Measurements from ENCODE around the gene RCAN2.

Gene RCAN2

DNA sequence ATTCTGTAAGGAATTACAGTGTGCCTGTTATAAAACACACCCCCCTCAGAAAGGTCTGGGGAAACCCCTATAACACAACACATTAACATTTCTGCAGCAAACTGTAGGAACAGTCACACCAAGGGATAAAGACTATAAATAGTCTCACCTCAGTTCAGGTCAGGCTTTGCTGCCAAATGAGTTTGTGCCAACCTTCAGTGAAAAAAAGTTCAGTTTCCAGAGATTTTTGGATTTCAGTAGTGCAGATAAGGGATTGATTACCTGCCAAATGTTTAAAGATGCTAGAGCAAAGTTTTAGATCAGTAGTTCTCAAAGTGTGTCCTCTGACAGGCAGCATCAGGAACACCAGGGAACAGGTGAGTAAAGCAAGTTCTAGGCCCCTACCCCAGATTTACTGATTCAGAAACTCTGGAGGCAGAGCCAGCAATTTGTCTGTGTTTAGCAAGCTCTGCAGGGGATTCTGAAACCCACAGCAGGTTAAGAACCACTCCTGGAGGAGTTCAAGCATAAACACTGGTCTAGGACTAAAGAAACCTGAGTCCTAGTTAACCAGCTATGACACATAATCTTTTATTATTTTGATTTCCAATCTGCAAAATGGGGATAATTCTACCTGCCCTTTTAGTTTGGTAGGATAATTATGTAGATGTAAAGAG is 111.0 kb downstream of the RCAN2 start:
- H2AFZ ChIP-seq (ENCODE audit: low read length), result no peak overlapping the region
- H3K14ac ChIP-seq (ENCODE audit: low read length), result no peak overlapping the region
- H3K4ac ChIP-seq (ENCODE audit: low read length), result no peak overlapping the region
- H3K9ac ChIP-seq (ENCODE audit: low read depth, low read length, poor library complexity), result no peak overlapping the region
- peaks cover 0 to 7% of the 10 kb centered on the region in 2 donors for H3K4me1 ChIP-seq (ENCODE audit: control insufficient read depth in 2 of 2, insufficient read depth in 1 of 2, low read depth in 1 of 2, low read length in 2 of 2)
- H2BK15ac ChIP-seq (ENCODE audit: low read length), result no peak overlapping the region
- H2AK5ac ChIP-seq (ENCODE audit: low read depth, low read length), result no peak overlapping the region
- H2BK12ac ChIP-seq (ENCODE audit: low read length), result no peak overlapping the region
- H3K79me1 ChIP-seq (ENCODE audit: low read depth, low read length), result no peaks in the 10 kb centered on the region
- no peak for DNase-seq (ENCODE audit: low spot score)
- no peaks in the 10 kb centered on the region for H3K27me3 ChIP-seq (ENCODE audit: control insufficient read depth in 3 of 3, insufficient read depth in 3 of 3, low read depth in 1 of 3, low read length in 3 of 3)
- no peak overlapping the region for H3K4me3 ChIP-seq (ENCODE audit: low read length in 2 of 2)
- H3K23ac ChIP-seq (ENCODE audit: low read depth, low read length, poor library complexity), result no peak overlapping the region
- no peak overlapping the region for H4K8ac ChIP-seq (ENCODE audit: low read depth, low read length)
- H3K36me3 ChIP-seq (replicated peaks in 1 of 2; ENCODE audit: control insufficient read depth in 2 of 2, insufficient read depth in 2 of 2, low read length in 2 of 2), result no peaks in the 10 kb centered on the region
- no peak overlapping the region for H2BK5ac ChIP-seq (ENCODE audit: low read length)
- H3K9me3 ChIP-seq (replicated peaks in 1 of 2; ENCODE audit: control insufficient read depth in 2 of 2, insufficient read depth in 1 of 2, low read depth in 1 of 2, low read length in 2 of 2), result no peaks in the 10 kb centered on the region
- H4K91ac ChIP-seq (ENCODE audit: low read depth, low read length, poor library complexity), result no peak overlapping the region
- H3K18ac ChIP-seq (ENCODE audit: low read length), result no peak overlapping the region
- no peak overlapping the region for H3K4me2 ChIP-seq (ENCODE audit: insufficient read depth, low read length, poor library complexity, severe bottlenecking)
- H3K27ac ChIP-seq (replicated peaks; ENCODE audit: low read length), result no peak overlapping the region
- H2BK120ac ChIP-seq (ENCODE audit: low read depth, low read length), result no peak overlapping the region

- Histone ChIP-seq H3K36me3 (replicated peaks in 1 of 2; ENCODE audit: control insufficient read depth in 2 of 2, insufficient read depth in 2 of 2, low read length in 2 of 2) (no peaks in the 10 kb centered on the region), H3K4ac (ENCODE audit: low read length) (no peak overlapping the region), H3K18ac (ENCODE audit: low read length) (no peak overlapping the region), H4K8ac (ENCODE audit: low read depth, low read length) (no peak overlapping the region), H3K9me3 (replicated peaks in 1 of 2; ENCODE audit: control insufficient read depth in 2 of 2, insufficient read depth in 1 of 2, low read depth in 1 of 2, low read length in 2 of 2) (no peaks in the 10 kb centered on the region), H2BK12ac (ENCODE audit: low read length) (no peak overlapping the region), H3K4me1 (ENCODE audit: control insufficient read depth in 2 of 2, insufficient read depth in 1 of 2, low read depth in 1 of 2, low read length in 2 of 2) (peaks cover 0 to 6% of the 10 kb centered on the region in 2 donors), H3K23ac (ENCODE audit: low read depth, low read length, poor library complexity) (no peak overlapping the region), H3K4me2 (ENCODE audit: insufficient read depth, low read length, poor library complexity, severe bottlenecking) (no peak overlapping the region), H2BK15ac (ENCODE audit: low read length) (no peak overlapping the region), H3K27ac (replicated peaks; ENCODE audit: low read length) (no peak overlapping the region), H2BK120ac (ENCODE audit: low read depth, low read length) (no peak overlapping the region), H2AK5ac (ENCODE audit: low read depth, low read length) (no peak overlapping the region), H2BK5ac (ENCODE audit: low read length) (no peak overlapping the region), H4K91ac (ENCODE audit: low read depth, low read length, poor library complexity) (no peak overlapping the region), H3K4me3 (ENCODE audit: low read length in 2 of 2) (no peak overlapping the region), H2AFZ (ENCODE audit: low read length) (no peak overlapping the region), H3K14ac (ENCODE audit: low read length) (no peak overlapping the region), H3K9ac (ENCODE audit: low read depth, low read length, poor library complexity) (no peak overlapping the region), H3K27me3 (ENCODE audit: control insufficient read depth in 3 of 3, insufficient read depth in 3 of 3, low read depth in 1 of 3, low read length in 3 of 3) (no peaks in the 10 kb centered on the region), H3K79me1 (ENCODE audit: low read depth, low read length) (no peaks in the 10 kb centered on the region)
- WGBS, 2 donors (ENCODE audit: extremely low coverage in 2 of 2, insufficient read length in 2 of 2, insufficient replicate concordance in 1 of 2), result no CpG with 5 or more reads among the region's 2 CpGs
- DNase-seq (ENCODE audit: low spot score), result no peak
Measured at GRCh38 chr6:46378882-46379416, 112.3 kb downstream of the RCAN2 start.

GRCh38 chr6:46378161-46378881 is 112.9 kb downstream of the RCAN2 start:
- H3K27ac ChIP-seq (replicated peaks; ENCODE audit: low read length), result no peak overlapping the region
- peaks cover 0 to 3% of the 10 kb centered on the region in 2 donors for H3K4me1 ChIP-seq (ENCODE audit: control insufficient read depth in 2 of 2, insufficient read depth in 1 of 2, low read depth in 1 of 2, low read length in 2 of 2)
- DNase-seq (ENCODE audit: low spot score), result no peak
- H2AK5ac ChIP-seq (ENCODE audit: low read depth, low read length), result no peak overlapping the region
- H2BK5ac ChIP-seq (ENCODE audit: low read length), result no peak overlapping the region
- H2BK15ac ChIP-seq (ENCODE audit: low read length), result no peak overlapping the region
- no peak overlapping the region for H3K4ac ChIP-seq (ENCODE audit: low read length)
- H3K4me3 ChIP-seq (ENCODE audit: low read length in 2 of 2), result no peak overlapping the region
- H3K23ac ChIP-seq (ENCODE audit: low read depth, low read length, poor library complexity), result no peak overlapping the region
- H3K14ac ChIP-seq (ENCODE audit: low read length), result no peak overlapping the region
- no peaks in the 10 kb centered on the region for H3K36me3 ChIP-seq (replicated peaks in 1 of 2; ENCODE audit: control insufficient read depth in 2 of 2, insufficient read depth in 2 of 2, low read length in 2 of 2)
- no peak overlapping the region for H3K9ac ChIP-seq (ENCODE audit: low read depth, low read length, poor library complexity)
- no peak overlapping the region for H2BK12ac ChIP-seq (ENCODE audit: low read length)
- no peak overlapping the region for H4K8ac ChIP-seq (ENCODE audit: low read depth, low read length)
- no peaks in the 10 kb centered on the region for H3K9me3 ChIP-seq (replicated peaks in 1 of 2; ENCODE audit: control insufficient read depth in 2 of 2, insufficient read depth in 1 of 2, low read depth in 1 of 2, low read length in 2 of 2)
- H3K79me1 ChIP-seq (ENCODE audit: low read depth, low read length), result no peaks in the 10 kb centered on the region
- no peak overlapping the region for H2AFZ ChIP-seq (ENCODE audit: low read length)
- no peak overlapping the region for H4K91ac ChIP-seq (ENCODE audit: low read depth, low read length, poor library complexity)
- H3K18ac ChIP-seq (ENCODE audit: low read length), result no peak overlapping the region
- H2BK120ac ChIP-seq (ENCODE audit: low read depth, low read length), result no peak overlapping the region
- H3K4me2 ChIP-seq (ENCODE audit: insufficient read depth, low read length, poor library complexity, severe bottlenecking), result no peak overlapping the region
- 100% methylated on average over 1 of the region's 2 CpGs; no CpG with 5 or more reads in 1 of the 2 donors for WGBS, 2 donors (ENCODE audit: extremely low coverage in 2 of 2, insufficient read length in 2 of 2, insufficient replicate concordance in 1 of 2)
- H3K27me3 ChIP-seq (ENCODE audit: control insufficient read depth in 3 of 3, insufficient read depth in 3 of 3, low read depth in 1 of 3, low read length in 3 of 3), result no peaks in the 10 kb centered on the region

- Histone ChIP-seq H2AFZ (ENCODE audit: low read length) (no peak overlapping the region), H2BK12ac (ENCODE audit: low read length) (no peak overlapping the region), H3K27ac (replicated peaks; ENCODE audit: low read length) (no peak overlapping the region), H3K4ac (ENCODE audit: low read length) (no peak overlapping the region), H3K23ac (ENCODE audit: low read depth, low read length, poor library complexity) (no peak overlapping the region), H3K14ac (ENCODE audit: low read length) (no peak overlapping the region), H2AK5ac (ENCODE audit: low read depth, low read length) (no peak overlapping the region), H2BK120ac (ENCODE audit: low read depth, low read length) (no peak overlapping the region), H2BK15ac (ENCODE audit: low read length) (no peak overlapping the region), H3K9me3 (replicated peaks in 1 of 2; ENCODE audit: control insufficient read depth in 2 of 2, insufficient read depth in 1 of 2, low read depth in 1 of 2, low read length in 2 of 2) (no peaks in the 10 kb centered on the region), H4K91ac (ENCODE audit: low read depth, low read length, poor library complexity) (no peak overlapping the region), H3K36me3 (replicated peaks in 1 of 2; ENCODE audit: control insufficient read depth in 2 of 2, insufficient read depth in 2 of 2, low read length in 2 of 2) (no peaks in the 10 kb centered on the region), H3K4me2 (ENCODE audit: insufficient read depth, low read length, poor library complexity, severe bottlenecking) (no peak overlapping the region), H3K79me1 (ENCODE audit: low read depth, low read length) (no peaks in the 10 kb centered on the region), H3K18ac (ENCODE audit: low read length) (no peak overlapping the region), H3K4me3 (ENCODE audit: low read length in 2 of 2) (no peak overlapping the region), H3K4me1 (ENCODE audit: control insufficient read depth in 2 of 2, insufficient read depth in 1 of 2, low read depth in 1 of 2, low read length in 2 of 2) (peaks cover 0 to 3% of the 10 kb centered on the region in 2 donors), H4K8ac (ENCODE audit: low read depth, low read length) (no peak overlapping the region), H2BK5ac (ENCODE audit: low read length) (no peak overlapping the region), H3K27me3 (ENCODE audit: control insufficient read depth in 3 of 3, insufficient read depth in 3 of 3, low read depth in 1 of 3, low read length in 3 of 3) (no peaks in the 10 kb centered on the region), H3K9ac (ENCODE audit: low read depth, low read length, poor library complexity) (no peak overlapping the region)
- no CpG with 5 or more reads among the region's 8 CpGs for WGBS, 2 donors (ENCODE audit: extremely low coverage in 2 of 2, insufficient read length in 2 of 2, insufficient replicate concordance in 1 of 2)
- no peak for DNase-seq (ENCODE audit: low spot score)
Measured at GRCh38 chr6:46377209-46377608, 114.0 kb downstream of the RCAN2 start.
